ENCODE results near the gene EIF2D.

DNA sequence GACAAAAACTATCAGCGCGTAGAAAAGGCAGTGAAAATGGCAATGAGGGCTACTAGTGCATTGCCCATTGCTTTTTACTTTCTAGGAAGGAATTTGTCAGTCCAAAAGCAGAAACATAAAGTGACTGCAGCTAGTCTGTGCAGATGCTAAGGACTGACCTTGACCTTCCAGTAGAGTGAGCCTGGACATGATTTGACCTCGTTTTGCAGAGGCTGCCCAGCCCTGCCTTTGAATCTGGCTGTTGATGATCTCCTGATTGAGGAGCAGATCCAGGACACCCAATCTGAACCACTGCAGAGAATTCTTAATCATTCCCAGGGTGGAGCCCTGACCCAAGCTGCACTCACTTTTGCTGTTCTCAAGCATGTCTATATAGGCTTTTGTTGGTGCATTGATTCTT is 44.7 kb upstream of the EIF2D start:
- TF ChIP-seq MYC (IDR thresholded peaks at IDR 0.05; ENCODE audit: borderline replicate concordance, low read length) (no peak), FOSB (CRISPR knock-in tag; IDR thresholded peaks at IDR 0.05) (no peak), POLR2A (IDR thresholded peaks at IDR 0.05; ENCODE audit: low read length) (no peak), HDAC2 (IDR thresholded peaks at IDR 0.05) (no peak), BHLHE40 (IDR thresholded peaks at IDR 0.05; ENCODE audit: low read depth, low read length) (no peak)
- TF ChIP-seq, protein P1, sequence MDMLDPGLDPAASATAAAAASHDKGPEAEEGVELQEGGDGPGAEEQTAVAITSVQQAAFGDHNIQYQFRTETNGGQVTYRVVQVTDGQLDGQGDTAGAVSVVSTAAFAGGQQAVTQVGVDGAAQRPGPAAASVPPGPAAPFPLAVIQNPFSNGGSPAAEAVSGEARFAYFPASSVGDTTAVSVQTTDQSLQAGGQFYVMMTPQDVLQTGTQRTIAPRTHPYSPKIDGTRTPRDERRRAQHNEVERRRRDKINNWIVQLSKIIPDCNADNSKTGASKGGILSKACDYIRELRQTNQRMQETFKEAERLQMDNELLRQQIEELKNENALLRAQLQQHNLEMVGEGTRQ (IDR thresholded peaks at IDR 0.05) = no peak
- TF ChIP-seq, protein P2, sequence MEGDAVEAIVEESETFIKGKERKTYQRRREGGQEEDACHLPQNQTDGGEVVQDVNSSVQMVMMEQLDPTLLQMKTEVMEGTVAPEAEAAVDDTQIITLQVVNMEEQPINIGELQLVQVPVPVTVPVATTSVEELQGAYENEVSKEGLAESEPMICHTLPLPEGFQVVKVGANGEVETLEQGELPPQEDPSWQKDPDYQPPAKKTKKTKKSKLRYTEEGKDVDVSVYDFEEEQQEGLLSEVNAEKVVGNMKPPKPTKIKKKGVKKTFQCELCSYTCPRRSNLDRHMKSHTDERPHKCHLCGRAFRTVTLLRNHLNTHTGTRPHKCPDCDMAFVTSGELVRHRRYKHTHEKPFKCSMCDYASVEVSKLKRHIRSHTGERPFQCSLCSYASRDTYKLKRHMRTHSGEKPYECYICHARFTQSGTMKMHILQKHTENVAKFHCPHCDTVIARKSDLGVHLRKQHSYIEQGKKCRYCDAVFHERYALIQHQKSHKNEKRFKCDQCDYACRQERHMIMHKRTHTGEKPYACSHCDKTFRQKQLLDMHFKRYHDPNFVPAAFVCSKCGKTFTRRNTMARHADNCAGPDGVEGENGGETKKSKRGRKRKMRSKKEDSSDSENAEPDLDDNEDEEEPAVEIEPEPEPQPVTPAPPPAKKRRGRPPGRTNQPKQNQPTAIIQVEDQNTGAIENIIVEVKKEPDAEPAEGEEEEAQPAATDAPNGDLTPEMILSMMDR (IDR thresholded peaks at IDR 0.05) = no peak
- TF ChIP-seq, protein P3, sequence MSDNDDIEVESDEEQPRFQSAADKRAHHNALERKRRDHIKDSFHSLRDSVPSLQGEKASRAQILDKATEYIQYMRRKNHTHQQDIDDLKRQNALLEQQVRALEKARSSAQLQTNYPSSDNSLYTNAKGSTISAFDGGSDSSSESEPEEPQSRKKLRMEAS (IDR thresholded peaks at IDR 0.05) = no peak
